ENCODE data around the gene SIRPD.
"Not testable (repeated sequence)": the region's sequence is repeated elsewhere in the genome, so short reads cannot be mapped to it uniquely, and the experiment has no call there.

SIRPD gene

DNA sequence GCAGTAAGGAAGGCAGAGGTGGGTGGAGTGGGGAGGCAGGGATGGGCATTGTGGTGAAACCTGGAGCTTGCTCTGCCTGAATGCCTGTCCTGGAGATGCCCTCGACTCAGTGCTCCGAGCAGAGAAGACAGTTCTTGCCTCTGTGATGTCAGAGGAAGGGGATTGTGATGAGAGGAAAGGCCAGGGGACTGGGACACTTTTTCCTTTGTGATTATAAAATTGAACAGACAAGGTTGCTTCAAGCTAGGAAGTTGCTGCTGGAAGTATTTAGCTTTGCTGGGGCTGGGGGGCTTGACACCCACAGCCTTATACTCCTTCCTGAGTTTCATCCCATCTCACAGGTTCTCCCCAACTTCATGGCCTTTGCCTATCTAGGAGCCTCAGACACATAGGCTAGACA lies at the start of gene SIRPD:
TSS of gene SIRPD (minus strand) at position 101 of the 400 bp plus-strand sequence. CDS start at position 49, 52 bp downstream.
- no peak for DNase-seq (ENCODE audit: low spot score)

DNA sequence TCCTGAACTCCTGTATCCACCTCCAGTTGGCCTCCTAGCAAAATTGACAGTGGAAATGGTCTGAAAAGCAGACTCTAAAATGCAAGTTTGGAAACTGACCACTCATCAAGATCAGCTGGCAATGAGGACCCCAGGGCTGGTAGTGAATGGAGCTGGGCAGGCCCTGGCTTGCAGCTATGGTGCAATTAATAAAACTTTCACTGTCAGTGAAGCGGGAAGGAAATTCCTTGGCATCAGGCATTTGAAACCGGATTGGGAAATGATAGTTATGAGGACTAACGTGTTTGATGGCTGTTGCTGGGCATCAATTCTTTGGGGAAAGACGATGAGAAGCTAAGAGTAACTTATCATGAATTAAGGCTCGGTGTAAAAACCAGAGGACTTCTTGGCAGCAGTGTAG lies 43.2 kb upstream of the SIRPD start:
- no peak for DNase-seq (ENCODE audit: low spot score)

DNA sequence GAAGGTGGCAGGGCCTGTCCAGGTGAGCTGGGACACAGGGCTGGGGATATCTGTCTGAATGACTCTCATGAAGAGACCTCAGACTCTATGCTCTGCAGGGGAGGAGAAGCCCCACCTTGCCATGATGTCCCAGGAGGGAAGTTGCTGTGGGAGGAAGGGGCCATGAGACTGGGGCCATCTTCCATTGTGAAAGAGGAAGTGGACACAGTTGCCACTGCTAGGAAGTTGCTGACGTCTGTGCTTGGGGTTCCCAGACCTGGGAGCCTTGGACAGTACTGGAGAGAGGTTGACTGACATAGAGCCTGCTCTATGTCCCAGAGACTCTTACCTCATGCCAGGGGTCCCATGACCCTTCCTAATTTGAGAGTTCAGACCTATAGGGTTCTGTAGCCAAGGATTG lies 37.8 kb upstream of the SIRPD start:
- DNase-seq (ENCODE audit: low spot score): no peak

DNA sequence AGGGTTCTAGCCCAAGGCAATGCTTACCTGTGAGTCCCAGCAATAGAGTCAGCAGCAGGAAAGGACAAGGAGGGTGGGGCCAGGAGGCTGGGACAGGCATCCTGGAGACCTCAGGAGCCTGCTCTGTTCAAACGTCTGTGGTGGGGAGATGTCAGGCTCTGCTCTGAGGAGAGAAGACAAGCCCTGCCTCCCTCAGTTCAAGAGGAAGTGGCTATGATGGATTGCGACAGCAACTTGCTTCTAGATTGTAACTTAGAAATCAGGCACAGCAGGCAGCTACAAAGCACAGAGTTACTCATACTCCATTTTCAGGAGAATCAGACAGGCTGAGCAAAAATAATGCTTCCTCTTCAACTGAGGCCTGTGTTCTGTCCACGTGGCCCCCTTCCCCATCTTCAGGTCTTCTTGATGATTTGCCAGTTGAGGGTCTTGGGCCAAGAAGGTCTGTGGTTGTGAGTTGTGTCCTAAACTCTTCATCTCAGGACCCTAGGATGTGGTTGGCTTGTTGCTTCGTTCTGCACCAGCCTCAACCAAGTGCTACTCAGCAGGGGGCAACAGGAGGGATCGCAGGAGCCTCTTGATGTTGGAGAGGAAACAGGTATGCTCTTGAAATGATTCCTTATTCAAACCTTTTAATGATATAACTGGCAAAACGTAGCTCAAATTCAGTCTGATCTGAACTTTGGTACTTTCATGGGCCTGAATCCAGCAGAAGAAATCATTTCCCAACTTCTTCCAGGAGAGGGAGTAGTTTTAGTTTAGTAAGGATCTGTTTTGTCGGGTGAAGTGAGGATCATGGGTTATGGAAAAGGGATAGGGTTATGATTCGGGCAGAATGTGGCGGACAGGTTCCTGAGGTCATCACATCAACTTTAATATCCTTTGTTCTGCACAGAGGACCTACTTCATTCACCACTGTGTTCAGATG lies 31.3 kb upstream of the SIRPD start:
- no peak for DNase-seq (ENCODE audit: low spot score)

DNA sequence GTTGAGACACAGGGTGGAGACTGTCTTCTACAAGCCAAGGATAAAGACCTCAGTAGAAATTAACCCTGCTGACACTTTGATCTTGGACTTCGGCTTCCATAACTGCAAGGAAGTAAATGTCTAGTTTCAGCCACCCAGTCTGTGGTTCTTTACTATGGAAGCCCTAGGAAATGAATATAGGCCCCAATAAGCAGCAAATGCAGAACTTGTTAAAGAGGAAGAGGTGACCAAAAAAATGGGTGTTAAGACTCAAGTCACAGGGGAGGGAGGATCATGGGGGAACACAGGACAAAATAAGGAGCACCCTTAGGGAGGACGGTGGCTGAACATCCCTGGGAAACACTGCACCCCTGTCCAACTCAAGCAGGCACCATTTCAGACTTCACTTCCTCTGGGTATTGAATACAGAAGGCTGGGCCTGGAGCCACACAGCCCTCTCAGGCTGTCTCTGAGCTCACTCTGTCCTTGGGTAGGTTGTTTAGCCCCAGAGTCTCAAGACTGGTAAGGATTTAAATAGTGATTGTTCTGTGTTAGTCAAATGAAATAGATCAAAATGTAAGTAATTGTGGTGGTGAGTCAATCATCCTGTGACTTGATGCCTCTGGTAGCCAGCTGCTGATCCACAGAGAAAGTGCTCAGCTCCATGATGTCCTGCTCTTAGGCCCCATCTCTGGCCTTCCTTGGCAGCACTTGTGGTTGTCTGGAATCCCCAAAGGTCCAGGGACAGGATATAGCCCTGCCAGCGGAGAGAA lies 30.5 kb upstream of the SIRPD start:
- no peak for DNase-seq (ENCODE audit: low spot score)

DNA sequence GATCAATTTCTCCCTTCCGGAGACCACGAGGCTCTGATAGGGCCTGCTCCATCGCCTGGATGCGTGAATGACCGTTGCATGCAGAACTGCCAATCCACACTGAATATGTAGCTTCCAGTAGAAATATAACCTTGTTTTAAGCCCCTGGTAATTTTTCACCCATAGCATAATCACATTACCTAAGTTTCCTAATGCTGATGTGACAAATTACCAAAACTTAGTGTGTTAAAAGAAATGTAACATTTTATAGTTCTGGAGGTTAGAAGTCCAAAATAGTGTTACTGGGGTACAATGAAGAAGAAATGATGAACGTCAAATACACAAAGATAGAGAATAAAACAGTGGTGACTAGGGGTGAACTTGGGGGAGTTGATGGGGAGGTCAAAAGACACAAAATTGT lies 22.0 kb upstream of the SIRPD start:
- no peak for DNase-seq (ENCODE audit: low spot score)

DNA sequence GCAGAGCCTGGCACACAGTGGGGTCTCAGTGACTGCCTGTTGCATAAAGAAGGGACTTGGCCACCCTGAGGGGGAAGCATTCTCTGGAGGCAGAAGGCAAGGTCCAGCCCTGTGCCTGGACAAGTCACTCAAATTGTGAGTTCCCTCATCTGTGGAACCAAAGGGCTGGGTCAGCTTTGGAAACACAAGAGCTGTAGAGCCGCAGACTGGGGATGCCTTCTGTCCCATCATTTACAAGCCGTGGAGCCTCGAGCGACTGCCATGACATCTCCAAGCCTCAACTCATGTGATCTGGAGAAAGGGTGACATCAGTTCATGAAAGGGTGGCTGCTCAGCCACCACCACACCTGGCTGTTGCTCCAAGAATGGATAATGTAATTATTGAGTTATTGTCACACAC lies 20.4 kb upstream of the SIRPD start:
- no peak for DNase-seq (ENCODE audit: low spot score)

DNA sequence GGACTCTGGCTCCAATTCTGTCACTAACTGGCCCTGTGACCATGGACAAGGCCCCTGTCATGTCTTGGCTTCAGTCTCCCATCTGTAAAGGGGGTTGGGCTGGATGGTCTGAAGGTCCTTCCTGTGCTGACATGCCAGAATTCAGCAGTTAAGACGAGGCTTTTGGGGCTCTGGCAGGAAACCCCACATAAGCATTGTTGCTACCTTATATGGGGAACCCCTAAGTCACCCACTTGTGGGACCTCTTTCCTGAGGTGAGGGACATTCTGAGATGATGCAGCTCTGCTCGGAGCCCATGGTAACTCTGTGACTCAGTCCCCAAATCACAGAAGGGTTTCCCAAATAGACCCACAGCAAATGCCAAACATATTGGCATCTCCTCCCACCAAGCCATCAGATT lies 19.8 kb upstream of the SIRPD start:
- DNase-seq (ENCODE audit: low spot score): not testable (repeated sequence)

DNA sequence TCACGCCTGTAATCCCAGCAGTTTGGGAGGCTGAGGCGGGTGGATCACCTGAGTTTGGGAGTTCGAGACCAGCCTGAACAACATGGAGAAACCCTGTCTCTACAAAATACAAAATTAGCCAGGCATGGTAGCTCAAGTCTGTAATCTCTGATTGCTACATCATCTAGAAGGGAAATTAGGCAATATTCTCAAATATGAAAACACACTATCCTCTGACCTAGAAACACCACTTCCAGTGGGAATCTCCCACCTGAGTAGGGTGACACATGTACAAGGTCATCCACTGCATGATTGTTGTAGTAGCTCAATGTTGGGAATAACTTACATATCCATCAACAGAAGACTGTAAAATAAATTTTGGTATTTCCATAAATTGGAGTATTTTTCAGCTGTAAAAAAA lies 19.1 kb upstream of the SIRPD start:
- DNase-seq (ENCODE audit: low spot score): no peak

DNA sequence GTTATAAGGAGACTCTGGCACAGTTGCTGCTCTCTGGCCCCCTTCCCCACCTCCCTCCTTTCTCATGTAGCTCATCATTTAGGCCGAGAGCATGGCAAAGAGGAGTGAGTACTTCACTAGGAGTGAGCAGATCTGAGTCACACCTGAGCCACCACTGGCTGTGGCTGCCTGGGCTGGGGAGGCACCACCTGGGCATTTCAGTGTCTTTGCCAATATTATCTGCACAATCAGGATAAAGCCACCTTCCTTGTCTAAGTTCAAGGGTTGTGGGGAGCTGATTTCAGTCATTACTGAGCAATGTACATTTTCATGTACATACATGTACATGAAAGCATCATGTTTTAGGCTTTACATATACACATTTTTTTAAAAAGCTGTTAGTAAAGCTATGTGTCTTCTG lies 18.5 kb upstream of the SIRPD start:
- not testable (repeated sequence) for DNase-seq (ENCODE audit: low spot score)

DNA sequence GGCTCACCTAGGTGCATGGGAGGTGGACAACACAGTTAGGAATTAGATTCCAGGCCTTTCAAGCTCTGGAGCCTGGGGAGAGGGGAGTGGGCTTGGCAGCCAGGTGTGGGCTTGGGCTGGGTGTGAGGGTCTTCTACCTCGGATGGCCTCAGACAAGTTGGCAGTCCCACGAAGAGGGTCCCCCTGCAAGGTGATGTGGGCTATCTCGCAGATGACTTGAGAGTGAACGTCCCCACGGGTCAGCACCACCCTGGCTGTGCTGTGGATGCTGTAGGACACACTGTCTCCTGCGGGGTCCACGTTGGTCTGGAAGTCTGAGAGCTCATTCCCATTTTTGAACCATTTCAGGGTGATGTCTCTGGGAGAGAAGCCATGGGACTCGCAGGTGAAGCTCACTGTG lies 14.1 kb upstream of the SIRPD start:
- not testable (repeated sequence) for DNase-seq (ENCODE audit: low spot score)

DNA sequence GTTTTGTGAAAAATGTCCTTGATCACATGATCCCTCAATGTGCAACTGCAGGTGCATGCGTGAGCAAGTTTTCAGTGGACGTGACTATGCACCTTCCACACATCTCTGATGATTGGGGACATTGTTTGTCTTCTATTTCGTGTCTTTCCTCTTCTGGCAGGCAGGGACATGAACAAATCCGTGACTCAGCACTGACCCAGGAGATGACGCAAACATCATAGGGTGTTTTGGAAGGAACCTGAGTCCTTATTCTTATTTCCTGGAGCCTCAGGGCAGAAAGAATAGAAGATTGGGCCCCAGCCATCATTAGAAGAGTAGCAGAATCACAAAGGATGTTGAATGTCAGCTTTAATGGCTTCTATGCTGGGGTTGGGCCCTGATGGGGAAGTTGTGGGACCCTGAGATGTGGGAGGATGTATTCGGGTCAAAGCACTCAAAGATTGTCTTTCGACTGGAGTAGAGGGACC lies 11.9 kb upstream of the SIRPD start:
- no peak for DNase-seq (ENCODE audit: low spot score)

DNA sequence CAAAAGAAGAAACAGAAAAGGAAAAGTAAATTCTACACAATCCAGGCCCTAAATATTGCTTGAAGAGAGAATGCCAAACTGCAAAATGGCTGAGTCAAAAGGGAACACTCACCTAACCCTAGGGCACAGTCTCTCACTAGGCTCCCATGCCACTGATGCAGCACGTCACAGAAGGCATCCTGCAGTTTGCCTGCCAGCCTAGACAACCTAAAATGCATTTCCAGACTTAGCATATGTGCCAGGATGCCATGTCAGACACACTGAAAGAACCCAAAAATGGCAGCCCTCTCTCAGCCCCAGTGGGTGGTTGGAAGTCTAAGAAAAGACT lies 10.6 kb upstream of the SIRPD start:
- DNase-seq (ENCODE audit: low spot score): no peak

DNA sequence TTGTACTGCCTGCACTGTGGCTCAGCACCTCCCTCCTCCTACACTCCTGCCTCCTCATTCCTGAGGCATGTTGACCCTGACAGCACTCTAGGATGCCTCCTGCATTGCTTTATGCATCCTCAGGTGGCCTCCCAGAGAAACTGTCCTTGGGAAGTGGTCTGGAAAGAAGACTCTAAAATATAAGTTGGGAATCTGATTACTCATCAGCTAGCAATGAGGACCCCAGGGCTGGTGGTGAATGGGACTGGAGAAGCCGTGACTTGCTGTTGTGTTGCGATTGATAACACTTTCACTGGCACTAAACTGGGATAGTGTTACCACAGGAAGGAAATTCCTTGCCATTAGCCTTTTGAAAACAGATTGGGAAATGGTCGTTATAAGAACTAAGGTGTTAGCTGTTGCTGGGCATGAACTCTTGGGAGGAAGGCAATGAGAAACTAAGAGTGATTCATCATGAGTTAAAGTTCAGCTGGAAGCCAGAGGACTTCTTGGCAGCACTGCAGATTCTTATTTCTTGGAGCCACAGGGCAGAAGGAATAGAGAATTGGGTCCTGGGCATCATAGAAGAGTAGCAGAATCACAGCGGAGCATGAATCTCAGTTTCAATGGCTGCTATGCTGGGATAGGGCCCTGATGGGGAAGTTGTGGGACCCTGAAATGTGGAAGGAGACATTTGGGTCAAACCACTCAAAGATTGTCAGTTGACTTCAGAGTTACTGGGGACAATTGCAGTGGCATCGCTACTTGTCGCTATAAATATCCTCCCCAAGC lies 10.1 kb upstream of the SIRPD start:
- DNase-seq (ENCODE audit: low spot score): no peak

DNA sequence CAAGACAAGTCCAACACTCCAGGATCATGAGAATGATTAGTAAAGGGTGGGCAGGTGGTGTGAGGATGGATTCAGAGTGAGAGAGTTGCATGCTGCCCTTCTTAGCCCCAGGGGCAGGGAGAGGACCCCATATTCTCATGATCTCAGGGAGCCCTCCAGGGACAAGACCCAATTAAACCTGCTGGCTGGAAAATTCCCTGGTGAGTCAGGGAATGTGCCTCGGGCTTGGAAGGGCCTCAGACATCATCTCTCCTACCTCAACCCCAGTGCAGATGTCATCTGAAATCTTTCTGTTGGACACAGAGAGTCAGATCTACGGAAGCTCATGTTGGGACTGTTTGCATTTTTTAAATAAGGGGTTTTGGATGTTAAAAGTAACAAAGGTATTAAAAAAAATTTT lies 9.2 kb upstream of the SIRPD start:
- no peak for DNase-seq (ENCODE audit: low spot score)

DNA sequence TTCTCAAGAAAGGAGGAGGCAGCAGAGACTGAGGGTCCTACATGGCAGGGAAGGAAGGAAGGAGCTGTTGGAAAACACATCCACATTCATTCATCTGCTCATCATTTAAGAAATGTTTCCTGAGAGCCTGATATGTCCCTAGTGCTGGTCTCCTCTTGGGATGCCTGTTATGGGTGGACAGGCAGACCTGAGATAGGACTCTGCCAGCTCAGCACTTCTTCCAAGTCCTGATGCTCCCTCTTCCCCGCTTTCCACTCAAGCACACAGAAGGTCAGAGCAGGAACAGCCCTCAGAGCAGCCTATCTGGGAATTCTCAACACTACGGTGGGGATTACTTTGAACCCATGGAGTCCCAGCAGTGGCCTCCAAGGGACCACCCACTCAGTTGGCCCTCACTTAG lies 8.0 kb upstream of the SIRPD start:
- no peak for DNase-seq (ENCODE audit: low spot score)

DNA sequence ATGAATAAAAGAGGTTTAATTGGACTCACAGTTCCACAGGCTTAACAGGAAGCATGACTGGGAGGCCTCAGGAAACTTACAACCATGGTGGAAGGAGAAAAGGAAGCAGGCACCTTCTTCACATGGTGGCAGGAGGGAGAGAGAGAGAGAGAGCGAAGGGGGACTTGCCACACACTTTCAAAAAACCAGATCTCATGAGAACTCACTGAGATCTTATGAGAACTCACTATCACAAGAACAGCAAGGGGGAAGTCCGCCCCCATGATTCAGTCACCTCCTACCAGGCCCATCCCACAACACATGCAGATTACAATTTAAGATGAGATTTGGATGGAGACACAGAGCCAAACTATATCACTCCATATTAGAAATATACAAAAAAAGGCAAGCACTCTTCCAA lies 6.1 kb upstream of the SIRPD start:
- no peak for DNase-seq (ENCODE audit: low spot score)

DNA sequence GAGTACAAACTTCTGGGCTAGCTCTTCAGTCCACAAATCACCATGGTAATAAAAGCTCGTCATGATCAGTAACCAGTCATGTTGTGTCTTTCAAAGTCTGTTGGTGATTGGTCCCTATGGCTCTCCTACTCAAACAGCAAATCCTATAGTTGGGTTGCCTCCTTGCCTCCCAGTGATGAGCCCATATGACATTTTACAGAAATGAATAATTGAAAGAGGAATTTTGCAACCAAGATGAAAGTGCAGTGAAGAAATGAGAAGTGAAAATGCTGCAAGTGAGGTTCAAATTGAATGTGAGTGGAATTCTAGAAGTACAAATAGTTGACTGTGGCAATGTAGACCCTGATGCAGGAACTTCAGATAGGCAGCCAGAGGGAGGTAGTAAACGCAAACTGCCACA lies 5.1 kb upstream of the SIRPD start:
- DNase-seq (ENCODE audit: low spot score): no peak

DNA sequence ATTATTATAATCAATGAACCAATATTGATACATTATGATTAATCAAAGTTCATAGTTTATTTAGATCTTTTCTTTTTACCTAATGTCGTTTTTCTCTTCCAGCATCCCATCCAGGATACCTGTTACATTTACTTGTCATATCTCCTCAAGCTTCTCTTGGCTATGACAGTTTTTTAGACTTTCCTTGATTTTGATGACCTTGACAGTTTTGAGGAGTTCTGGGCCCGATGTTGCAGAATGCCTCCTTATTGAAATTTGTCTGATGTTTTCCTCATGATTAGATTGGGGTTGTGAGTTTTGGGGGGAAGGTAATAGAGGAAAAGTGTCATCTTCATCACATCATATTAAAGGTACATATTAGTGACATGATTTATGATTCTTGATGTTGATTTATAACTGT lies 3.8 kb upstream of the SIRPD start:
- no peak for DNase-seq (ENCODE audit: low spot score)

DNA sequence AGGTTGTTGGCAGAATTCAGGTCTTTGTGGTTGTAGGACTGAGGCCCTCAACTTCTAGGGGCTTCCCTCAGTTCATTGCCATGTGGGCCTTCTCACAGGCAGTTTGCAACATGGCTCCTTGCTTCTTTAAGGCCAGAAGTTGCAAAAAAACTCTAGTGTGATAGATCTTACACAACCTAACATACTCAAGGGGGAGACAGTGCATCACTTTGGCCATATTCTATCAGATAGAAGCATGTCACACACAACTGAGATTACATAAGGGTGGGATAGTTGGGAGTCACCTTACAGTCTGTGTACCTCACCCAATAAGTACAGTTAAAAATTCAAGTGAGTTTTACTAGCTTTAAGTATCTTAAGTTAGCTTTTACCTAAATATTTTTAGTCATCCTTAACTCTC lies 1.6 kb downstream of the SIRPD start:
- no peak for DNase-seq (ENCODE audit: low spot score)

DNA sequence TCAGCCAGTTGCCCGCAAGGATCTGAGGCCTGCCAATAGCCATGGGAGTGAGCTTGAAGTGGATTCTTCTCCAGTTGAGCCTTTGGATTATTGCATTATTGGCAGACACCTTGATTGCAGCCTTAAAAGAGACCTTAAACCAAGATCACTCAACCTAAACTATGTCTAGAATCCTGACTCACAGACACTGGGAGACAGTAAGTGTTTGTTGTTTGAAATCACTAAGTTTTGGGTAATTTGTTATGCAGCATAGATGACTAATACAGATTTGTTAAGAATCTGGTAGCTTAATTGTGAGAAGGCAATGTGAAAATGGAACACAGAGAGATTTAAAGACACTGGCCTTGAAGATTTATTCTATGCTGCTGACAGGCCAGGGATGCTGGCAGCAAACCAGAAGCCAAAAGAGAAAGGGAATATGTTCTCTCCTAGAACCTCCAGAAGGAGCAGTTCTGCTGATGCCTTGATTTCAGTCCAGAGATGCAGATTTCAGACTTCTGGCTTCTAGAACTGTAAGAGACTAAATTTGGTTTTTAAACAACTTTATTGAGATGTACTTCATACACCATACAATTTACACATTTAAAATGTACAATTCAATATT lies 17.6 kb downstream of the SIRPD start:
- DNase-seq (ENCODE audit: low spot score): no peak

DNA sequence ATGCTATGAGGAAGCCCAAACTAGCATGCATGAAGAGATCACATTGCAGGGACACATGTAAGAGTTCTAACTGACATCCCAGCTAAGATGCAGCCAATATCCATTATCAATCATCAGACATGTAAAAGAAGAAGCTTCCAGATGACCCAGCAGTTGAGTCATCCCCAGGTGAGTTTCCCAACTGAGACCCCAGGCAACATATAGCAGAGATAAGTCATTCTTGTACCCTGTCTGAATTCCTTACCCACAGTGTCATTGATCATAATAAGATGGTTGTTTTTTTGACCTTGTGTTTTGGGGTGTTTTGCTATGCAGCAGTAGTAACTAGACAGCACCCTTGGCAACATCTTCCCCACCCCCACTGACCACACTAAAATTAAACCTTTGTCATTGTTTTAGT lies 18.9 kb downstream of the SIRPD start:
- no peak for DNase-seq (ENCODE audit: low spot score)

Measured in putamen (tissue), 1 donor.